Activated B cell treated with CpG ODN at 0.5 μM for 24 hours (primary cell): ENCODE results near the gene STXBP3. TPM values are rescaled to one million over a fixed set of nuclear protein-coding genes. Genes with fewer than 3 reads are reported as not detected.

Experiments
- ATAC-seq: fragments of 200-7000 bp; cut with Tn5 transposase; one replicate; pipeline ENCODE4 v1.10.0; 2021; ENCODE audit warnings: low read depth, mild to moderate bottlenecking, moderate library complexity
- CTCF ChIA-PET: fragments of 350-600 bp; sonication (Branson Sonifier 250); formaldehyde crosslinking; loops from one replicate; lab custom pipeline; 2021; ENCODE audit warnings: antibody characterized with exemption; lab: Charles Lee
- POLR2A ChIA-PET: fragments of 350-600 bp; sonication (Branson Sonifier 250); formaldehyde crosslinking; loops from one replicate; lab custom pipeline; 2021; ENCODE audit warnings: antibody characterized with exemption; lab: Charles Lee
- DNase-seq: peaks from one replicate; pipeline ENCODE4 v3.0.0; 2022
- H3K27ac Mint-ChIP-seq: one replicate; pipeline ENCODE4 v1.8.0; 2020; ENCODE audit warnings: mixed read lengths
- H3K27me3 Mint-ChIP-seq: one replicate; pipeline ENCODE4 v1.8.0; 2021; ENCODE audit warnings: mixed read lengths
- H3K36me3 Mint-ChIP-seq: one replicate; pipeline ENCODE4 v1.8.0; 2021; ENCODE audit warnings: low read depth, mixed read lengths
- H3K4me1 Mint-ChIP-seq: one replicate; pipeline ENCODE4 v1.8.0; 2021; ENCODE audit warnings: mixed read lengths
- H3K4me3 Mint-ChIP-seq: one replicate; pipeline ENCODE4 v1.8.0; 2020; ENCODE audit warnings: mild to moderate bottlenecking, mixed read lengths
- H3K9me3 Mint-ChIP-seq: one replicate; pipeline ENCODE4 v1.8.0; 2020; ENCODE audit warnings: mixed read lengths
- CTCF ChIP-seq: fragments of 200-600 bp; IDR thresholded peaks from one replicate; pipeline ENCODE4 v1.8.0; 2022; ENCODE audit warnings: antibody characterized with exemption, mild to moderate bottlenecking
- intact Hi-C: fragments of 100-400 bp; cut with micrococcal nuclease; formaldehyde crosslinking; loops from one replicate; pipeline ENCODE4 v1.15.1; 2024
- total RNA-seq: library from RNA; stranded (reverse); gene quantifications from 2 replicates; pipeline ENCODE4 v1.2.3, GENCODE V29; 2022

STXBP3 gene
- total RNA-seq, 1 donor from 2014 or later: 46.4 TPM

GRCh38 chr1:108715932-108716331 lies 30.5 kb upstream of the STXBP3 start:
- H3K27ac Mint-ChIP-seq: no peak overlapping the region
- H3K27me3 Mint-ChIP-seq: peaks cover 31% of the 10 kb centered on the region
- ChIA-PET CTCF (interaction anchor here (0.6 kb wide), 1 partner anchor 298 kb away, joined by 7 read pairs; no protein-coding TSS in a partner anchor), POLR2A (no interaction called here)
- TF ChIP-seq CTCF: no peak
- no peaks in the 10 kb centered on the region for H3K4me1 Mint-ChIP-seq
- no peak overlapping the region for H3K4me3 Mint-ChIP-seq
- no peaks in the 10 kb centered on the region for H3K36me3 Mint-ChIP-seq
- DNase-seq (no peak), ATAC-seq (no peak)
- H3K9me3 Mint-ChIP-seq: no peaks in the 10 kb centered on the region
- intact Hi-C loops: no loop called here

DNA sequence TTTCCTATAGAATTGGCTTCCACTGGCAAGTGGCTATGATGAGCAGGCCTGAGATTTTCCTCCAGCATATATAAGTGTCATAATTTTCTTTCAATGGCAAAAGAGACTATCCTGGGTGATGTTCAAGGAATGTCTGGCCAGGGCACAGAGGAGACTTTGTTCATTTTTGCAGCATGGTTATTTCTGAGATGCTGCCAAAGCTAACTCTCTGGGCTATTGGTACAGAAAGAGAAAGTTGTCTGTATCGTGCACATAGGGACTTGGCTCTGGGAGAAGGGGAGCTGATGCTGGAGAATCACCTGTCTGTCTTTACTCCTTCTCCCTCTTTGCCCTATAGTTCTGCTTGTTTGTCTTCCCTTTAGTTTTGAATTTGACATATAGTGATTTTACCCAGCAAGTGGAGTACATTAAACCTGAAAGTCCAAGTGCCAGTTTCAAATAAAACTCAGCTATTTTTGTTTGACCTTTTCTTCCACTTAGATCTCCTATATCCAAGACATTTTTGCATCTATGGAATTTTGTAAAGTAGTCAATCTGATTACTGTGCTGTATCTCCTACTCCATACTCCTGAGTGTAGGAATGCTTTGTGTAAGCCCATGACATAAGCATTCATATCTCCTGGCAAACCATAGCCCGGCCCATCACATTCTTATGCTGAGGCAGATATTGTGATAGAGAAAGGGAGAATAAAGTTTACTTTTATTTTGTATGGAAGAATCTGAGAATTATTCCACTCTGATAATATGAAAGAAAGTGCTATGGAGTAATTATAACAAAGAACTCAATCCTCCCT lies 29.8 kb upstream of the STXBP3 start:
- H3K27ac Mint-ChIP-seq: no peak overlapping the region
- POLR2A ChIA-PET: no interaction called here
- ATAC-seq (no peak), DNase-seq (no peak)
- intact Hi-C loops: no loop called here
- peaks cover 29% of the 10 kb centered on the region for H3K27me3 Mint-ChIP-seq
- H3K9me3 Mint-ChIP-seq: no peaks in the 10 kb centered on the region
- H3K4me3 Mint-ChIP-seq: no peak overlapping the region
- H3K4me1 Mint-ChIP-seq: no peaks in the 10 kb centered on the region
- CTCF ChIA-PET: interaction anchor here (0.6 kb wide), 1 partner anchor 297 kb away, joined by 7 read pairs; no protein-coding TSS in a partner anchor
- H3K36me3 Mint-ChIP-seq: no peaks in the 10 kb centered on the region
- no peak for TF ChIP-seq CTCF

GRCh38 chr1:108717774-108718316 lies 28.6 kb upstream of the STXBP3 start:
- TF ChIP-seq CTCF: no peak
- no peaks in the 10 kb centered on the region for H3K9me3 Mint-ChIP-seq
- intact Hi-C loops: no loop called here
- no peaks in the 10 kb centered on the region for H3K4me1 Mint-ChIP-seq
- no peaks in the 10 kb centered on the region for H3K36me3 Mint-ChIP-seq
- no peak overlapping the region for H3K27ac Mint-ChIP-seq
- no peak overlapping the region for H3K4me3 Mint-ChIP-seq
- ATAC-seq (no peak), DNase-seq (no peak)
- CTCF ChIA-PET: no interaction called here
- POLR2A ChIA-PET: no interaction called here
- H3K27me3 Mint-ChIP-seq: peaks cover 21% of the 10 kb centered on the region

DNA sequence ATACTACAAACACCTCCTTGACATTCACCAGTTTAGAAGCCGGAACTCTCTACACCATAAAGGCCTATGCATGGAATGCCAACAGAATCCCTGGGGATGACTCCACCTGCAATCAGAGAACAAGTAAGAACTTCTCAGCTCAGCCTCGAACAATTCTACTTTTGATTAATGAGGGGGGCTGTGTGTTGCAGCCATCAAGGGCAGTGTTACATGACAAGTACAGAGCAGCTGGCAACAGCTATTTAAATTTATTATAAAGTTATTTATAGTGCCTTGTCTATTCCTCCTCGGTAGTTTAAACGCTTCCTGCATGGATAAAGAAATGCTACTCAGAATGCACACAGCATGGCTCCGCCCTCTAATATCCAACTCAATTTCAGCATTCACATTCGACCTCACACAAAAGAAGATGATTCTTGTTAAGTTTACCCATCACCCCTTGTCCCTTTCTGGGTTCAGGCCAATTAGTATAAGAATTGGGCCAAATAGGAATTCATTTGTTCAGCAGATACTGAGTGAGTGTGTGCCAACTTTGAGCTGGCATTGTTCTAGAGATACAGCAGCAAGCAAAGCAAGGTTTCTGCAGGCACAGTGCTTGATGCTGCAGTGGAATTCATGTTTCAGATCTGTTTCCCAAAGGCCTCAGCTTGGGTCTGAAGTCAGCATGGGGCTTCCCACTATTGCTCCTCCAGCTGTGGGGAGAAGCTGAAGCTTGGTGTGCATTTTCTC lies 27.4 kb upstream of the STXBP3 start:
- POLR2A ChIA-PET: no interaction called here
- no peaks in the 10 kb centered on the region for H3K4me1 Mint-ChIP-seq
- DNase-seq: no peak

More for the DNA sequence above, 27.4 kb upstream of the STXBP3 start:
- intact Hi-C loops: no loop called here
- H3K4me3 Mint-ChIP-seq: no peak overlapping the region
- no peak overlapping the region for H3K27ac Mint-ChIP-seq
- CTCF ChIA-PET: interaction anchor here (1.0 kb wide), 1 partner anchor 27 kb away, joined by 3 read pairs; the partner anchor contains the start of gene PRPF38B
- no peak for TF ChIP-seq CTCF
- H3K36me3 Mint-ChIP-seq: no peaks in the 10 kb centered on the region
- no peaks in the 10 kb centered on the region for H3K9me3 Mint-ChIP-seq
- ATAC-seq: no peak
- H3K27me3 Mint-ChIP-seq: peaks cover 15% of the 10 kb centered on the region
